ENCODE data around the gene CMSS1. TPM values are rescaled to one million over a fixed set of nuclear protein-coding genes. Genes with fewer than 3 reads are reported as not detected.

Gene CMSS1
- total RNA-seq, 2 experiments from 2014 or later, result 34.8 to 37.2 TPM

- POLR2A ChIA-PET, result no interaction called here
- Mint-ChIP-seq H3K4me1 (peaks cover 4% of the 10 kb centered on the region), H3K4me3 (no peak overlapping the region), H3K27me3 (no peaks in the 10 kb centered on the region), H3K27ac (no peak overlapping the region), H3K9me3 (no peaks in the 10 kb centered on the region), H3K36me3 (ENCODE audit: low read depth) (no peaks in the 10 kb centered on the region)
- CTCF ChIA-PET, result interaction anchor here (1.4 kb wide), 1 partner anchor 408 kb away, joined by 3 read pairs; no protein-coding TSS in a partner anchor
- no peak for DNase-seq
Observed at GRCh38 chr3:99845999-99846398, 28.3 kb downstream of the CMSS1 start.

- Mint-ChIP-seq H3K27me3 (no peaks in the 10 kb centered on the region), H3K4me1 (peaks cover 4% of the 10 kb centered on the region), H3K9me3 (no peaks in the 10 kb centered on the region), H3K36me3 (ENCODE audit: low read depth) (no peaks in the 10 kb centered on the region), H3K4me3 (no peak overlapping the region), H3K27ac (no peak overlapping the region)
- no peak for DNase-seq
- CTCF ChIA-PET, result interaction anchor here (1.2 to 1.4 kb wide), 2 partner anchors 181 to 408 kb away, joined by 3 read pairs; no protein-coding TSS in a partner anchor
- POLR2A ChIA-PET, result interaction anchor here (0.6 kb wide), 1 partner anchor 753 kb away, joined by 3 read pairs; no protein-coding TSS in a partner anchor
Observed at GRCh38 chr3:99846477-99847160, 29.0 kb downstream of the CMSS1 start.

- Mint-ChIP-seq H3K27me3 (no peaks in the 10 kb centered on the region), H3K9me3 (no peaks in the 10 kb centered on the region), H3K4me1 (peaks cover 4% of the 10 kb centered on the region), H3K27ac (no peak overlapping the region), H3K4me3 (no peak overlapping the region), H3K36me3 (ENCODE audit: low read depth) (no peaks in the 10 kb centered on the region)
- ChIA-PET CTCF (no interaction called here), POLR2A (no interaction called here)
- no peak for DNase-seq
Observed at GRCh38 chr3:99848433-99848832, 30.8 kb downstream of the CMSS1 start.

- Mint-ChIP-seq H3K4me1 (peaks cover 1% of the 10 kb centered on the region), H3K4me3 (no peak overlapping the region), H3K9me3 (no peaks in the 10 kb centered on the region), H3K27me3 (no peaks in the 10 kb centered on the region), H3K36me3 (ENCODE audit: low read depth) (no peaks in the 10 kb centered on the region), H3K27ac (no peak overlapping the region)
- DNase-seq, result no peak
- POLR2A ChIA-PET, result no interaction called here
- CTCF ChIA-PET, result interaction anchor here (0.6 to 2.2 kb wide), 4 partner anchors 9 to 305 kb away, joined by 3 to 7 read pairs (median 4); no protein-coding TSS in a partner anchor
Observed at GRCh38 chr3:99850608-99851007, 32.9 kb downstream of the CMSS1 start.

- CTCF ChIA-PET, result interaction anchor here (2.2 kb wide), 1 partner anchor 12 kb away, joined by 7 read pairs; no protein-coding TSS in a partner anchor
- peaks cover 6% of the 10 kb centered on the region for H3K4me1 Mint-ChIP-seq
Observed at GRCh38 chr3:99851955-99852354, 34.3 kb downstream of the CMSS1 start.

GRCh38 chr3:99852851-99853250, 35.2 kb downstream of the CMSS1 start:
- H3K4me1 Mint-ChIP-seq, result peaks cover 6% of the 10 kb centered on the region
- POLR2A ChIA-PET, result no interaction called here
- CTCF ChIA-PET, result no interaction called here
- no peaks in the 10 kb centered on the region for H3K27me3 Mint-ChIP-seq
- no peak for DNase-seq
- H3K27ac Mint-ChIP-seq, result no peak overlapping the region
- no peaks in the 10 kb centered on the region for H3K36me3 Mint-ChIP-seq (ENCODE audit: low read depth)
- H3K9me3 Mint-ChIP-seq, result no peaks in the 10 kb centered on the region
- no peak overlapping the region for H3K4me3 Mint-ChIP-seq

More at GRCh38 chr3:99851955-99852354, 34.3 kb downstream of the CMSS1 start:
- no peaks in the 10 kb centered on the region for H3K27me3 Mint-ChIP-seq
- H3K4me3 Mint-ChIP-seq, result no peak overlapping the region
- H3K27ac Mint-ChIP-seq, result no peak overlapping the region
- no peaks in the 10 kb centered on the region for H3K9me3 Mint-ChIP-seq
- DNase-seq, result no peak
- POLR2A ChIA-PET, result no interaction called here
- no peaks in the 10 kb centered on the region for H3K36me3 Mint-ChIP-seq (ENCODE audit: low read depth)

- ChIA-PET CTCF (interaction anchor here (1.4 to 1.6 kb wide), 2 partner anchors 23 to 400 kb away, joined by 3 to 5 read pairs; no protein-coding TSS in a partner anchor), POLR2A (no interaction called here)
- H3K4me1 Mint-ChIP-seq, result peaks cover 6% of the 10 kb centered on the region
- no peaks in the 10 kb centered on the region for H3K9me3 Mint-ChIP-seq
- no peak overlapping the region for H3K4me3 Mint-ChIP-seq
- no peaks in the 10 kb centered on the region for H3K27me3 Mint-ChIP-seq
- H3K36me3 Mint-ChIP-seq (ENCODE audit: low read depth), result no peaks in the 10 kb centered on the region
- DNase-seq, result no peak
- no peak overlapping the region for H3K27ac Mint-ChIP-seq
Observed at GRCh38 chr3:99854756-99855298, 37.2 kb downstream of the CMSS1 start.

GRCh38 chr3:99855900-99856299, 38.2 kb downstream of the CMSS1 start:
- Mint-ChIP-seq H3K27ac (no peak overlapping the region), H3K4me3 (no peak overlapping the region), H3K4me1 (peaks cover 6% of the 10 kb centered on the region), H3K9me3 (no peaks in the 10 kb centered on the region), H3K36me3 (ENCODE audit: low read depth) (no peaks in the 10 kb centered on the region), H3K27me3 (no peaks in the 10 kb centered on the region)
- DNase-seq, result no peak
- POLR2A ChIA-PET, result no interaction called here
- CTCF ChIA-PET, result interaction anchor here (0.7 to 1.6 kb wide), 2 partner anchors 20 to 399 kb away, joined by 3 read pairs; no protein-coding TSS in a partner anchor

GRCh38 chr3:99856437-99857220, 39.0 kb downstream of the CMSS1 start:
- Mint-ChIP-seq H3K27me3 (no peaks in the 10 kb centered on the region), H3K9me3 (no peaks in the 10 kb centered on the region), H3K4me1 (peaks cover 6% of the 10 kb centered on the region), H3K4me3 (no peak overlapping the region), H3K27ac (no peak overlapping the region), H3K36me3 (ENCODE audit: low read depth) (no peaks in the 10 kb centered on the region)
- ChIA-PET POLR2A (no interaction called here), CTCF (interaction anchor here (2.4 kb wide), 1 partner anchor 11 kb away, joined by 7 read pairs; no protein-coding TSS in a partner anchor)
- DNase-seq, result no peak

- Mint-ChIP-seq H3K9me3 (no peaks in the 10 kb centered on the region), H3K4me3 (no peak overlapping the region), H3K4me1 (peaks cover 6% of the 10 kb centered on the region), H3K27ac (no peak overlapping the region), H3K36me3 (ENCODE audit: low read depth) (no peaks in the 10 kb centered on the region), H3K27me3 (no peaks in the 10 kb centered on the region)
- no peak for DNase-seq
- CTCF ChIA-PET, result interaction anchor here (2.4 kb wide), 1 partner anchor 11 kb away, joined by 7 read pairs; no protein-coding TSS in a partner anchor
- POLR2A ChIA-PET, result no interaction called here
Observed at GRCh38 chr3:99857278-99857677, 39.6 kb downstream of the CMSS1 start.

GRCh38 chr3:99858469-99858868, 40.8 kb downstream of the CMSS1 start:
- POLR2A ChIA-PET, result no interaction called here
- H3K27ac Mint-ChIP-seq, result no peak overlapping the region
- H3K9me3 Mint-ChIP-seq, result no peaks in the 10 kb centered on the region
- no peaks in the 10 kb centered on the region for H3K27me3 Mint-ChIP-seq
- CTCF ChIA-PET, result interaction anchor here (0.9 to 2.4 kb wide), 2 partner anchors 9 to 15 kb away, joined by 4 to 7 read pairs; no protein-coding TSS in a partner anchor
- DNase-seq, result no peak
- H3K4me3 Mint-ChIP-seq, result no peak overlapping the region
- peaks cover 6% of the 10 kb centered on the region for H3K4me1 Mint-ChIP-seq
- no peaks in the 10 kb centered on the region for H3K36me3 Mint-ChIP-seq (ENCODE audit: low read depth)

GRCh38 chr3:99859825-99860224, 42.2 kb downstream of the CMSS1 start:
- H3K27me3 Mint-ChIP-seq, result no peaks in the 10 kb centered on the region
- ChIA-PET POLR2A (no interaction called here), CTCF (interaction anchor here (0.7 to 1.7 kb wide), 3 partner anchors 9 to 31 kb away, joined by 3 to 4 read pairs (median 3); no protein-coding TSS in a partner anchor)
- H3K27ac Mint-ChIP-seq, result no peak overlapping the region
- no peak for DNase-seq
- peaks cover 2% of the 10 kb centered on the region for H3K36me3 Mint-ChIP-seq (ENCODE audit: low read depth)
- no peaks in the 10 kb centered on the region for H3K9me3 Mint-ChIP-seq
- H3K4me1 Mint-ChIP-seq, result peaks cover 14% of the 10 kb centered on the region
- no peak overlapping the region for H3K4me3 Mint-ChIP-seq

- H3K36me3 Mint-ChIP-seq (ENCODE audit: low read depth), result peaks cover 2% of the 10 kb centered on the region
- ChIA-PET CTCF (no interaction called here), POLR2A (no interaction called here)
- H3K4me3 Mint-ChIP-seq, result no peak overlapping the region
- H3K27ac Mint-ChIP-seq, result no peak overlapping the region
- H3K9me3 Mint-ChIP-seq, result no peaks in the 10 kb centered on the region
- no peaks in the 10 kb centered on the region for H3K27me3 Mint-ChIP-seq
- no peak for DNase-seq
- H3K4me1 Mint-ChIP-seq, result peaks cover 21% of the 10 kb centered on the region
Observed at GRCh38 chr3:99861216-99861615, 43.6 kb downstream of the CMSS1 start.

Data from activated CD4-positive, alpha-beta T cell treated with anti-CD3 and anti-CD28 coated beads, Interleukin-2, amount 10 ng/mL, durations not matched to agents 7 days and 5 days (primary cell).